ENCODE data around the gene RAB11A. TPM values are rescaled to one million over a fixed set of nuclear protein-coding genes. Genes with fewer than 3 reads are reported as not detected.
"Not testable (repeated sequence)": the region's sequence is repeated elsewhere in the genome, so short reads cannot be mapped to it uniquely, and the experiment has no call there.

RAB11A gene
- total RNA-seq, 1 donor, result 218 TPM

DNA sequence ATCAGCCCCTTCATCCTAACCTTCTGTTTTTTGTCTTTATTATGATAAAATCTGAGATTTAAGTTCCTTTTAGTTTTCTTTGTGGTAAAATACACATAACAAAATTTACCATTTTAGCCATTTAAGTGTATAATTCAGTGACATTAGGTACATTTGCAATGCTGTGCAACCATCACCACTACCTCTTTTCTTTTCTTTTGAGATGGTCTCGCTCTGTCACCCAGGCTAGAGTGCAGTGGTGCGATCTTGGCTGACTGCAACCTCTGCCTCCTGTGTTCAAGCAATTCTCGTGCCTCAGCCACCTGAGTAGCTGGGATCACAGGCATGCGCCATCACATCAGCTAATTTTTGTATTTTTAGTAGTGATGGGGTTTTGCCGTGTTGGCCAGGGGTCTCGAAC is 6.2 kb upstream of the RAB11A start:
- H3K4me3 ChIP-seq (ENCODE audit: low read depth, low read length), result no peak overlapping the region
- TF ChIP-seq, protein P1, sequence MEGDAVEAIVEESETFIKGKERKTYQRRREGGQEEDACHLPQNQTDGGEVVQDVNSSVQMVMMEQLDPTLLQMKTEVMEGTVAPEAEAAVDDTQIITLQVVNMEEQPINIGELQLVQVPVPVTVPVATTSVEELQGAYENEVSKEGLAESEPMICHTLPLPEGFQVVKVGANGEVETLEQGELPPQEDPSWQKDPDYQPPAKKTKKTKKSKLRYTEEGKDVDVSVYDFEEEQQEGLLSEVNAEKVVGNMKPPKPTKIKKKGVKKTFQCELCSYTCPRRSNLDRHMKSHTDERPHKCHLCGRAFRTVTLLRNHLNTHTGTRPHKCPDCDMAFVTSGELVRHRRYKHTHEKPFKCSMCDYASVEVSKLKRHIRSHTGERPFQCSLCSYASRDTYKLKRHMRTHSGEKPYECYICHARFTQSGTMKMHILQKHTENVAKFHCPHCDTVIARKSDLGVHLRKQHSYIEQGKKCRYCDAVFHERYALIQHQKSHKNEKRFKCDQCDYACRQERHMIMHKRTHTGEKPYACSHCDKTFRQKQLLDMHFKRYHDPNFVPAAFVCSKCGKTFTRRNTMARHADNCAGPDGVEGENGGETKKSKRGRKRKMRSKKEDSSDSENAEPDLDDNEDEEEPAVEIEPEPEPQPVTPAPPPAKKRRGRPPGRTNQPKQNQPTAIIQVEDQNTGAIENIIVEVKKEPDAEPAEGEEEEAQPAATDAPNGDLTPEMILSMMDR (IDR thresholded peaks at IDR 0.05; ENCODE audit: insufficient read depth, low read length), result no peak
- DNase-seq (ENCODE audit: low read depth), result no peak

DNA sequence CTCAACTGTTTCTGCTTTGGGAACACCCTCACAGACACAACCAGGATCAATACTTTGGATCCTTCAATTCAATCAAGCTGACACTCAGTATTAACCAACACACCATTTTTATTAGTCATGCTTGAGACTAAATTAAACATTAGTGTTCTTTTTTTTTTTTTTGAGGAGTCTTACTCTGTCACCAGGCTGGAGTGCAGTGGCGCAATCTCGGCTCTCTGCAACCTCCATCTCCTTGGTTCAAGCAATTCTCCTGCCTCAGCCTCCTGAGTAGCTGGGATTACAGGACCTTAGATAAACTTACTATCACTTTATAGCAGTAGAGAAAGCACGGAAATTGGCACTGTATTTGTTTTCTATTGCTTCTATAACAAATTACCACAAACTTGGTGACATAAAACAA is 2.0 kb upstream of the RAB11A start:
- no peak for DNase-seq (ENCODE audit: low read depth)
- TF ChIP-seq, protein P1 (IDR thresholded peaks at IDR 0.05; ENCODE audit: insufficient read depth, low read length), result no peak
- no peak overlapping the region for H3K4me3 ChIP-seq (ENCODE audit: low read depth, low read length)

DNA sequence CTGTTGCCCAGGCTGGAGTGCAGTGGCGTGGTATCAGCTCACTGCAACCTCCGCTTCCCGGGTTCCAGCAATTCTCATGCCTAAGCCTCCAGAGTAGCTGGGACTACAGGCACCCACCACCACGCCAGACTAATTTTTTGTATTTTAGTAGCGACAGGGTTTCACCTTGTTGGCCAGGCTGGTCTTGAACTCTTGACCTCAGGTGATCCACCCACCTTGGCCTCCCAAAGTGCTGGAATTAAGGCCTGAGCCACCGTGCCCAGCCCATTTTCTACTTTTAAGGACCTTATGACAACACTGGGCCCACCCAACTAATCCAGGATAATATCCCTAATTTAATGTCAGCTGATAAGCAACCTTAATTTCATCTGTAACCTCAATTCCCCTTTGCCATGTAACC is 1.4 kb upstream of the RAB11A start:
- DNase-seq (ENCODE audit: low read depth); H3K4me3 ChIP-seq (ENCODE audit: low read depth, low read length): not testable (repeated sequence)

DNA sequence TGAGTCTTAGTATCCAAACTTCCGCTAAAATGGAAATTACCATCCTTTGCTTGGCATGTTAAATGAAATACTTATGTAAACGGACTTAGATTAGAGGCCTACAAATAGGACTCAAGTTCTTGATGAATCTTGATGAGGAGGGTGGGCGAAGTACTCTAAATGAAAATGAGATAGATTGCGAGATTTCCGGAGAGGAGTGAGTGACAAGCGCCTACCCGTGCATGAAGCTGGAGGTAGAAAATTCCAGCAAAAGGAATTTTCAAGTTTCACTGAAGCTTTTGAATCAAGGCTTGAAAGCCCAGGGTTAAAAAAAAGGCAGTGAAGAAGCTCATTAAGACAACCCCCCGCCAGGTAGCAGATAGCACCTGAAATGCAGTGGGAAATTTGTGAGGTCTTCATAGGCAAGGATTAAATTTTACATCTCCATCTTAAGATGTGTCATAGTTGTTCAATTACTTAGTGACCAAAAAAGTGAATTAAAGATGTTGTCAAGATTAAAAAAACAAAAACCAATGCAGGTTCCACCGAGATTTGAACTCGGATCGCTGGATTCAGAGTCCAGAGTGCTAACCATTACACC is 655 bp upstream of the RAB11A start:
- DNase-seq (ENCODE audit: low read depth), result no peak
- TF ChIP-seq, protein P1 (IDR thresholded peaks at IDR 0.05; ENCODE audit: insufficient read depth, low read length), result no peak
- H3K4me3 ChIP-seq (ENCODE audit: low read depth, low read length), result peak overlapping the region; percentile 73

DNA sequence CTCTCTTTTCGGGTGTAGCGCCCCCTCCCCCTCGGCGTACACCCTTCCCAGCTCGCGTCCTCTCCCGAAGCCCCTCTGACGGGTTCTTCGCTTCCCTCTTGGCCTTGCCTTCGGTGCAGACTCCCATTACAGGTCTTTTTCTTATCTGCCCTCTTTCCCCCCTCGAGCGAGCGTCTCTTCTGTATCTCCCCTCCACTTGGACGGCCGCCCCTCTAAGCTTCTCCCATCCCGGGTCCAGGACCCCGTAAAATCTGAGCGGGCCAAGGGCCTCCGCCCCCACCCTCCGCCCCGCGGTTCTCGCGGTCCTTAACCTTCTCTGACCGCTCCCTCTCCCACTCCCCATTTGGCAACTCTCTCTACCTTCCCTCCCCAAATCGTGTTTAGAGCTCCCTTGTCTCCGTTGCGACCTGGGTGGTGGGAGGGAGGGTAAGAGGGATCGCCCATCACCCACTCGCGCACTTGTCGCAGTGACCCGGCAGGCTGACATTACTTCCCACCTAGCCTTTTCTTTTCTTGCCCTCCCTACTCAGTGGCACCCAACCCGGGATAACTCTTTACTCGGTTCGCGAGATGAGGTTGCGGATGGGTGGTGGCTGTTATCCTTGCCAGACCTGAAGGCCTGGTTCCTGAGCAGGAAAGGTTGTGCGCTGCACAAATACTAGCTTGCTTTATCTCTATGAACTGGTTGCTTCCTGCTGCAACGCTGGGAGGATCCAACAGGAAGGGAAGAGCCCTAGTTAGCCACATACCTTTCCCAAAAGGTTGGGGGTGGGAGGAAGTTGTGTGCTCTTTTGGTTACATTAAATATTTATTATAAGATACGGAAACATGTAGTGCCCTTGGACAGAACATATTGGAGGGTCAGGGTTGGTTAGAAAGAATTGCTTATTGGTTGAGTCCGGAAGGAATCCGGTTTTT is 922 bp downstream of the RAB11A start:
- DNase-seq (ENCODE audit: low read depth), result peak; percentile 40
- TF ChIP-seq, protein P1 (IDR thresholded peaks at IDR 0.05; ENCODE audit: insufficient read depth, low read length), result no peak
- H3K4me3 ChIP-seq (ENCODE audit: low read depth, low read length), result peak overlapping the region; percentile 73

DNA sequence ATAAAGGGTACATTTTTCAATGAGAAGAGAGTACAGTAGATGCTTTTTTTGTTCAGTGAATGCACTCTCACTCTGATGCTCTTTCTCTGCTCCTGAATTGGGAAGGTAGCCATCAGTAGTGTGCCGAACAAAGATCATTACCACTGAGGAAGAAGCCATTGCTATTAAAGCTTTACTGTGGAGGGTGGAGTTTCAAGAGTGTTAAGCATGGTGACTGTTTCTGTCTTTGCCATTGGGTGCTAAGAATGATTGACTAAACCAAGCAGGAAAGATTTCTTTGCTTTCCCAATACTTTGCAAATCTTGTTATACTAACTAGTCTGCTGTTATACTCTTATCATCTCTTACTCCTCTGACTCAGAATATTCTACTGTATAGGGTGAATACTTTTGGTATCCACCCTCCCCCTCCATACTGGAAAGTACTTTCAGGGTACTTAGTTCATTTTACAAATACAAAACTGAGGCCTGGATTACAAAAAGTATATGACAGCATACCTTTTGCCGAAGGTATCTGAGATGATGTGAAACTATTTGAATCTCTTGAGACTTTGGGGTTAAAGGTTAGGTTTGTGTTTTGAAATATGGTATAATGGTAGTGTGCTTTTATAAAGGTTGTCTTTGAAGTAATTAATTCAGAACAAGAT is 1.7 kb downstream of the RAB11A start:
- H3K4me3 ChIP-seq (ENCODE audit: low read depth, low read length), result peak overlapping the region; percentile 73
- TF ChIP-seq, protein P1 (IDR thresholded peaks at IDR 0.05; ENCODE audit: insufficient read depth, low read length), result no peak
- DNase-seq (ENCODE audit: low read depth), result peak; percentile 80

DNA sequence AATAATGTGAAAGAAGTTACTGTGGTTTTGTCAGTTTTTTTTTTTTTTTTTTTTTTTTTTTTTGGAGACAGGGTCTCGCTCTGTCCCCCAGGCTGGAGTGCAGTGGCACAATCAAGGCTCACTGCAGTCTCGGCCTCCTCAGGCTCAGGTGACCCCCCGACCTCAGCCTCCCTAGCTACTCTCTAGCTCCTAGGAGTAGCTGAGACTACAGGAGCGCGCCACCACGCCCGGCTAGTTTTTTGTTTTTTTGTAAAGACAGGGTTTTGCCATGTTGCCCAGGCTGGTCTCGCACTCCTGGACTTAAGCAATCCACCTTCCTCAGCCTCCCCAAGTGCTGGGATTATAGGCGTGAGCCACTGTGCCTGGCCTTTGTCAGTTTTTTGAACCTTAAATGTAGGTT is 2.6 kb downstream of the RAB11A start:
- not testable (repeated sequence) for DNase-seq (ENCODE audit: low read depth)

DNA sequence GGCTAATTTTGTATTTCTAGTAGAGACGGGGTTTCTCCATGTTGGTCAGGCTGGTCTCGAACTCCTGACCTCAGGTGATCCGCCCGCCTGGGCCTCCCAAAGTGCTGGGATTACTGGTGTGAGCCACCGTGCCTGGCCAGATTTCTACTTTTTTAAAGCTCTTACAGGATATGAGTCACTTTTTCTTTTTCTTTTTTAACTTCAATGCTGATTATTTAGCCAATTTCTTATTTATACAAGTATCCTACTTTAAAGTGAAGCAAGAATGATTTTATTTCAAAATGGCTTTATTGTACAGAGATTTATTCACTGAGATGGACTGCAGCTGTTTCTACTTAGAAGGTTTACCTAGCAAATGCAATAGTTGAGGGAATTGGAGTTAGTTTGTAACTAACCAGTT is 3.3 kb downstream of the RAB11A start:
- DNase-seq (ENCODE audit: low read depth), result peak; percentile 66
- not testable (repeated sequence) for H3K4me3 ChIP-seq (ENCODE audit: low read depth, low read length)

More for the DNA sequence above, 2.6 kb downstream of the RAB11A start:
- not testable (repeated sequence) for H3K4me3 ChIP-seq (ENCODE audit: low read depth, low read length)

Data from fibroblast of the aortic adventitia (primary cell).